ENCODE results near the gene RNASE9.
"Not testable (repeated sequence)": the region's sequence is repeated elsewhere in the genome, so short reads cannot be mapped to it uniquely, and the experiment has no call there.

The RNASE9 gene

GRCh38 chr14:20560961-20561360 lies at the start of gene RNASE9:
Gene RNASE9, minus strand, starts transcription at chr14:20561047.
- no peak for DNase-seq (ENCODE audit: low spot score)

DNA sequence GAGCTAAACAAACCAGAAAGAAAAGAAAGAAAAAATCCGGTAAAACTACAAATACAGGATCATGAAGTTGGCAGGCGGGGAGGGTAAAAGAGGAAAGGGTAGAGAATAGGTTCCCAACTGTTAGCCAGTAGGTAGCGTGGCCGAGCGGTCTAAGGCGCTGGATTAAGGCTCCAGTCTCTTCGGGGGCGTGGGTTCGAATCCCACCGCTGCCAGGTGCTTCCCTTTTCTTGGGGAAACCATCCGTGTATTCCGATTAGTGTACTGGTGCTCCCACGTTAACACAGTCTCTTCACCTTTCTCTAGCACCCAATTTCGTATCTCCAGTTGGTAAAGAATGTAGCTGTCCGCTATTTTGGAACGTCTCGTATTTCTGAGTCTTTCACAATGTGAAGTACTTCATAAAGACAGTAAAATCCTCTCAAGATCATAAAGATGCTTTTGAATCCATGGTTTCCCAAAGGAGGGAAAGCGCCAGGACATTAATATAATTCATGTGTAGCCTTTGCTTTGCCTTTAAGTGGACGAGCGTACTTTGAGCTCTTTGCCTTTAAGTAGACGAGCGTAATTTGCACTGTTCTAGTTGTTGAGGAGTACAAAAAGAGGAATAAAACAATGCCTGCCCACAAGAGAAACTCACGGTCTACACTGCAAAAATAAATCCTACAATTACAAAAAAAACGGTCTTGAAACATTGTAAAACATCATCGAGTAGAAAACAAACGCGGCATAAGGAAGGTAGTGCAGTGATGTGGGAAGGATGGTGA lies 49.3 kb upstream of the RNASE9 start:
- peak; percentile 81 for DNase-seq (ENCODE audit: low spot score)

DNA sequence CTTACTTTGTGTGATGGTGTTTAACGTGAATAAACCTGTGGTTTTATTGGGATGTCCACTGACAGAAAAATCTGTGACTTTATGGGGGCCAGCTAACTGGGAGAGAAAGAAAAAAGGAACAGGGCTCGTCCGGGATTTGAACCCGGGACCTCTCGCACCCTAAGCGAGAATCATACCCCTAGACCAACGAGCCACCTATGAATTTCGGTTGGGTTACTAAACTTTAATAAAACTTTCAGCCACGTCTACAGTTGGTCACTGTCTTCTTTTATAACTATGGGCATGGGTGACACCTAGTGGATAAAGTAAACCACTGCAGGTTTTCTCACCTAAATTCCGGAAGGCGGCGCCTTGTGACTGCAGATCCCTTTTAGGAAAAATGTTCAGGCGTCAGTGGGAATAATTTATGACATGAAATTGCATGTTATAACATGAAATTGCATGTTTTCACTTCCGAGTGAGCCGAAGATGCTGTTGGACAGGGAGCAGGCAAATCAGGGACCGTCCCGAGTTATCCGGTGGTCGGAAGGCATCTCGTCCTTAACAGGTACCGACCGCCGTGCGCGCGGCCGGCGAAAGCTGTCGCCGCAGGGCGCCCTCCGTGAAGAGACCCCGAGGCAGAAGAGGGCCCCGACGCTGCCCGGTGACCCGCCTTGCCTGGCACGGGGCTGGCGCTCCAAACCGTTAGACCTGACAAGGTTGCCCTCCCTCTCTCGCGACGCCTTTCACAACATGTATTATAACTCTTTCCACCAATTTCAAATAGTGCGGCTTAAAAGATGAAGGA lies 48.6 kb upstream of the RNASE9 start:
- peak; percentile 88 for DNase-seq (ENCODE audit: low spot score)

- no peak for DNase-seq (ENCODE audit: low spot score)
Observed at GRCh38 chr14:20608383-20609110, 47.7 kb upstream of the RNASE9 start.

GRCh38 chr14:20607617-20608016 lies 46.8 kb upstream of the RNASE9 start:
- DNase-seq (ENCODE audit: low spot score): no peak

DNA sequence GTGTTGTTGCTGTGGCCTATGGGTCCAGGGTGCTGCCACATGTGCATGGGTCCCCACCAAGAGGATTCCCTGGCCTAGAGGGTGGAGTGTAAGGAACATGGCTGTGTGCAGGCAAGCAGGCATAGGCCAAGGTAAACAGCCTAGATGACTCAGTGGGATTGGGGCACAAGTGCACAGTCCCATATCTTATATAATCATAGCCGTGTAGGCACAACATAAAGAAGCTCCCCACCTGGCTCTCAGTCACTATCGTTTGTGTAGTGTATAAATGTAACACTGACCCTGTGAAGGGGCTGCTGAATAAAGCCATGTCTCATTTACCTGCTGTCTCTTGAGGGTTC lies 46.0 kb upstream of the RNASE9 start:
- no peak for DNase-seq (ENCODE audit: low spot score)

GRCh38 chr14:20606190-20606901 lies 45.5 kb upstream of the RNASE9 start:
- DNase-seq (ENCODE audit: low spot score): peak; percentile 57

GRCh38 chr14:20603813-20604690 lies 43.2 kb upstream of the RNASE9 start:
- no peak for DNase-seq (ENCODE audit: low spot score)

DNA sequence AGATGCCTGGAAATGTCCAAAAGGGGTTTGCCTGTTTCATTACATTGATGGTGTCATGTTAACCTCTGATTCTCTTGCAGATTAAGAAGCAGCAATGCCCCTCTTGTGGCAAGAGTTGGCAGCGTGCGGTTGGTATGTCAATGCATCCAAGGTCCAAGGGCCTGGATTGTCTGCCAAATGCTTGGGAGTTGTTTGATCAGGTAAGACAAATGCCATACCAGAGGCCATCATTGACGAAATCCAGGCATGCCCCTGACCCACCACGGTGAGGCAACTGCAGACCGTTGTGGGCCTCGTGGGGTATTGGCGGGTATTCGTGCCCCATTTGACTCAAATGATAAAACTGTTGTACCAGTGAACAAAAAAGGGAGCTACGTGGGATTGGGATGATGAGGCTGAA lies 41.7 kb upstream of the RNASE9 start:
- DNase-seq (ENCODE audit: low spot score): no peak

DNA sequence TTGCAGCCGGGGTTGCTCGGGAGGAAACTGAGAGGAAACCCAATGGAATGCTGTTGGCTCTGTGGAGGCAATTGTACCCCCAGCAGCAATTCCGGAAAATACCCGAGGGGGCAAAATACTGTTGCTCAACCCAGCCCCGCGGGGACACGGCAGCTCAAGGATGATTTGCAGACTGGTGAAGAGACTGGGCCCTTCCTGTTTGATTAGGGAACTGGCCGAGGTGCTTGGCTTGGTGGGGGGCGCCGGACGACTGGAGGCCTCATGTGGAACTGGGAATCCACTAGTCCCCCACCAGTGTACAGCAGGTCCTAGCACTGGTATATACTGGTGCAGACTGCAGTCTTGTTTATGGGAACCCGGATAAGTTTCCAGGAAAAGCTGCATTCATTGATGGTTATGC lies 40.7 kb upstream of the RNASE9 start:
- DNase-seq (ENCODE audit: low spot score): no peak

DNA sequence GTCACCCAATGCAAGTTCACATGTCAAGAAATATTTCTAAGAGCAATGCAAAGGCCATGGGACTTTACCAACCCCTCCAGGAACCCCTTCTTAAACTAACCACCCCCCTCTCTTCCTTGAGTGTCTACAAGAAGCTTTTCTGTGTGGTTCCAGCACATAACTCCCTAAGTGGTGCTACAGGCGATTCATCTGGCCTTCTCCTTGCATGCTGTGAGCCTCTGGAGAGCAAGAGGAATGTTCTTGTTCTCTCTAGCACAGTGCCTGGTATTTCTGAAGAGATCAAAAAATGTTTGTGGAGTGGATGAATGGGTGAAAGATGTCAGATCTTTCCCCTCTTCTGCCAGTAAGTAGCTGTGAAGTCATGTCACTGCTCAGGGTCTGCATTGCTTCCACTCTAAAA lies 36.3 kb upstream of the RNASE9 start:
- DNase-seq (ENCODE audit: low spot score): no peak

- not testable (repeated sequence) for DNase-seq (ENCODE audit: low spot score)
Observed at GRCh38 chr14:20595726-20596125, 34.9 kb upstream of the RNASE9 start.

DNA sequence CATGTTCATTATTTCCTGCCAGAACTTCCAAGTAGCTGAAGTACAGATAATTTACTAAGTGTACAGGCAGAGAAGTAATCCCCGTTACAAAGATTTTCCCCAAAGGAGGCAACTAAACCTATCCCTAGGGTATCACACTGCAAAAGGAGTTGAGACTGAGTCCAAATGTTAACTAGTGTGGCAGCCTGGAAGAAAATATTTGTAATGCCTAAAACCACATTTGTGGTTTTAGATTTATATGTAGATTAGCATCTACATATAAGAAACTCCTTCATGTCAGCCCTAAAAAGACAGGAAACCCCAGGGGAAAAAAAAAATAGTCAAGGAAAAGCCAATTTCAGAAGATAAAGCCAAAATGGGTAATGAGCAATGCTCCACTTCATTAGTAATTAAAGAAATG lies 31.7 kb upstream of the RNASE9 start:
- no peak for DNase-seq (ENCODE audit: low spot score)

DNA sequence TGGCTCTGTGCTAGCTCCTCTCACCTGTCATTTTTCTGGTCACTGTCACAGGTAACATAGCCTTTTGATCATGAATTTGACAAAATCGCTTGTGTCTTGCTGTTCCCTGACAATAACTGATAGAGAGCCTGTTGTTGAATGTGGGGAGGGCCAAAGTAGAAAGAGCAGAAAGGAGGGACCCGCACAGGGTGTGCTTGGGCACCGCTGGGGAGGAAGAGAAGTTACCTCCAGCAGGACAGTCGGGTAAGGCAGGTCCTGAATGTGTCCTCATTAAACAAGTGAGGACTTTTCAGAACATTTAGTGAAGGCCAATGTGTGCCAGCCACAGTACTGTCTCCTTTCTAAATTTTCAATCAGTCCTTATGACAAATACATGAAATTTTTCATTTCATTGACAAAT lies 30.4 kb upstream of the RNASE9 start, which contains the start of gene RNASE12:
RNASE12 (minus strand) TSS at position 142 of the 400 bp plus-strand sequence. CDS start 653 bp downstream, outside the sequence.
- DNase-seq (ENCODE audit: low spot score): no peak

DNA sequence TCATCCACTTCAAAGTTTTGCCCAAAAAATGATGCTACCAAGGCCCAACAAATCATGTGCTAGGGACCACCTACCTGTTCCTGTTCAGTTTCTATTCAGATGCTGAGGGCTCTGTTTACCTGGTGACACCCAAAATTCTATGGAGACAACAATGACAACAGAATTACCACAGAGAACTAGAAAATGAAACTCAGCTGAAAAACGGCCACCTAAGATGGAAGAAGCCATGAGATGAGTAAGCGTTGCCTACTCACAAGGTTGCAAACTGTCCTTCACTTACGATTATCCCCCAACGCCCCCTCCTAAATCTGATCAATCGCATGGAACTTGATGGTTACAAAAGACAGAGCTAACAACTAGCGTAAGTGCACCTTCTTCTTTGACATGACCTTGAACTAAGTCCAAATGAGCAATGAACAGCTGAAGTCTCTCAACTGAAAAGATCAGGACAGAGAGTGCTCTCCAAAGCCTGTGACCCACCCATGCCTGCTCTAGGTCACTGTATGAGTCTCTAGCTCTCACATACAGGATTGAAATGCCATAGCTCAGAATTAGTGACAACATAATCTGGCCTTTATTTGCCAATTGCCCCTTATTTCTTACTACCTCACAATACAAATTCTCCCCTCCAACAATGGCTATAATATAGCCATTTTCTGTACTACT lies 26.8 kb upstream of the RNASE9 start, which contains the start of gene RNASE11:
RNASE11 (minus strand) TSS at position 513 of the 666 bp plus-strand sequence.
- no peak for DNase-seq (ENCODE audit: low spot score)

GRCh38 chr14:20583908-20584307 lies 23.1 kb upstream of the RNASE9 start:
- DNase-seq (ENCODE audit: low spot score): no peak

DNA sequence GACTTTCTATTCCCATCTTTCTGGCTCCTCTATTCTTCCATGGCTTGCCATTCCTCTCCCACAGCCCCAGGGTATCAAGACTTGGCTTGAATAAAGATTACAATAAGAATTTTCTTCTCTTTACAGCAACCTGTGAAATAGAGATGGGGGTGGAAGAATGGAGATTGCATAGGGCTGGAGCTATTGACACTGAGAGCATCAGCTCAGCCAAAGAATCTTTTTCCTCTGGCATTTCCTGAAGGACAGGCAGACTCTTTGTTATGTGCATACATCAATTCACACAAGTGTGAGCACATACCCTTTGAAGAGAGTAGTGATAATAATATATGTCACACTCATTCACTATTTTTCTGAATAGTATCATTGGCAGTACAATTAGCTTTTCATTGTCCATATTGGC lies 22.3 kb upstream of the RNASE9 start:
- DNase-seq (ENCODE audit: low spot score): no peak

DNA sequence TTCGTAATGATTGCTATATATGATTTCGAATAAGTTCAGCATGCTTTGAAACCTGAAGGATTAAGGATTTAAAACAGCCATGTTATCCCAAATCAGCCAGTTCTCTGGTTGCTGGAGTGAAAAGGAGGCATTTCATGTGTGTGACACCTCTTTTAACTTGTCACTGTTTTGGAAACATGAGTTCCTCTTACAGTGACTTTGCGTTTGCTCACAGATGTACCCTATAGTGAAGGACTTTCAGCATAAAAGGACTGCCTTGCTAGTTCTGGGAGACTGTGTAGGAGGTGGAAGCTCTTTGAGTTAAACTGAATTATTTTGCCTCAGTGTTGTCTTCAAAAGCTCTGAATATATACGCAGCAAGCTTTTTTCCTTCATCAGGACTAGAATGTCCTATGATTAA lies 19.4 kb upstream of the RNASE9 start:
- DNase-seq (ENCODE audit: low spot score): no peak

GRCh38 chr14:20578784-20579502 lies 18.1 kb upstream of the RNASE9 start:
- DNase-seq (ENCODE audit: low spot score): no peak

DNA sequence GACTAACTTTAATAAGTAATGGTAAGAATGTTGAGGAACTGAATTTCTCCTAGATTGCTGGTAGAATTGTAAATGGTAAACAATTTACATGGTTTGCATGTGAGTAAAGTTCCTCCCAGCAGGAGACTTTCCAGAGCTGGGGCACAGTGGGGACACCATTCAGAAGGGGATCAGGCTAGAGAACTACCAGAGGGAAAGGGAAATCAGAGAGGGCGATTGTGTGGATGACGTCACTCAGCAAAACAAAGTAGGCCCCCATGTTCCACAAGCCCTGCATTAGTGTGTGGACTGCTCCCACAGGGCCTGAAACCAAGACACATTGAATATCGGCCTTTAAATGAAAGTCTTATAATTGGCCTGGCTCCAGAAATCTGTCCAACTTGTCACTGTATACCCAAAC lies 17.5 kb upstream of the RNASE9 start:
- no peak for DNase-seq (ENCODE audit: low spot score)
